GM21723 (cell line): ENCODE results near the gene COL8A1.
"Not testable (repeated sequence)": the region's sequence is repeated elsewhere in the genome, so short reads cannot be mapped to it uniquely, and the experiment has no call there.

Experiments
- ATAC-seq: cut with Tn5 transposase; IDR thresholded peaks from one replicate; pipeline ENCODE4 v1.9.1; 2021; ENCODE audit warnings: mild to moderate bottlenecking, moderate library complexity; ENCODE audit not compliant: unreplicated experiment

COL8A1 gene

GRCh38 chr3:99702953-99703943 lies 64.9 kb downstream of the COL8A1 start:
- ATAC-seq, result no peak

GRCh38 chr3:99704417-99704816 lies 66.0 kb downstream of the COL8A1 start:
- ATAC-seq, result no peak

GRCh38 chr3:99706410-99706809 lies 68.0 kb downstream of the COL8A1 start:
- ATAC-seq, result no peak

GRCh38 chr3:99708207-99708745 lies 69.9 kb downstream of the COL8A1 start:
- ATAC-seq, result no peak

- no peak for ATAC-seq
These were observed 71.3 kb downstream of the COL8A1 start for GRCh38 chr3:99709686-99710085.

GRCh38 chr3:99710094-99710493 lies 71.7 kb downstream of the COL8A1 start:
- ATAC-seq, result no peak

- no peak for ATAC-seq
These were observed 73.0 kb downstream of the COL8A1 start for GRCh38 chr3:99711351-99711750.

- ATAC-seq, result no peak
These were observed 74.0 kb downstream of the COL8A1 start for GRCh38 chr3:99712291-99712954.

GRCh38 chr3:99713440-99713839 lies 75.0 kb downstream of the COL8A1 start:
- ATAC-seq, result no peak

- no peak for ATAC-seq
These were observed 75.8 kb downstream of the COL8A1 start for GRCh38 chr3:99714146-99714545.

- ATAC-seq, result no peak
These were observed 76.2 kb downstream of the COL8A1 start for GRCh38 chr3:99714575-99714974.

GRCh38 chr3:99716463-99716995 lies 78.1 kb downstream of the COL8A1 start:
- ATAC-seq, result no peak

GRCh38 chr3:99720985-99721632 lies 82.7 kb downstream of the COL8A1 start:
- ATAC-seq, result no peak

- ATAC-seq, result no peak
These were observed 83.2 kb downstream of the COL8A1 start for GRCh38 chr3:99721633-99722007.

GRCh38 chr3:99724276-99724675 lies 85.9 kb downstream of the COL8A1 start:
- ATAC-seq, result no peak

GRCh38 chr3:99730870-99731269 lies 92.5 kb downstream of the COL8A1 start:
- ATAC-seq, result no peak

- ATAC-seq, result no peak
These were observed 93.1 kb downstream of the COL8A1 start for GRCh38 chr3:99731499-99731898.

GRCh38 chr3:99740371-99740770 lies 102.0 kb downstream of the COL8A1 start:
- not testable (repeated sequence) for ATAC-seq

- ATAC-seq, result no peak
These were observed 103.2 kb downstream of the COL8A1 start for GRCh38 chr3:99741588-99741987.

GRCh38 chr3:99747915-99748314 lies 109.5 kb downstream of the COL8A1 start:
- ATAC-seq, result no peak

GRCh38 chr3:99751649-99752048 lies 113.3 kb downstream of the COL8A1 start:
- ATAC-seq, result no peak
